ENCODE measurements around the gene BSG. TPM values are rescaled to one million over a fixed set of nuclear protein-coding genes. Genes with fewer than 3 reads are reported as not detected.

Gene BSG
- total and polyA plus RNA-seq, 2 experiments from 2014 or later = 957 to 973 TPM

DNA sequence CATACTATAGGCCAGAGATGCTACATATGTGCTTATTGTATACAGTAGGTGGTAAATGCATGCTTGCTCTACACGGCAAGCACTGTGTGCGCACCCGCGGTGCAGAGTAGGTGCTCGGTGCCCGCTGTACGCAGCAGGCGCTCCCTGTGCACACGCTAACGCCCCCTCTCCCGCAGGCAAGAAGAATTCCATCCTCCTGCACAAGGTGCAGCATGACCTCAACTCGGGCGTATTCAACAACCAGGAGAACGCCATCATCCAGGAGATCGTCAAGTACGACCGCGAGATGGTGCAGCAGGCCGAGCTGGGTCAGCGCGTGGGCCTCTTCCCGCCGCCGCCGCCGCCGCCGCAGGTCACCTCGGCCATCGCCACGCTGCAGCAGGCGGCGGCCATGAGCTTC lies 43.2 kb downstream of the BSG start:
- peaks cover 17% of the 10 kb centered on the region for H3K27me3 Mint-ChIP-seq (ENCODE audit: insufficient read depth, low read depth, poor library complexity)
- Histone ChIP-seq H4K20me1 (replicated peaks; ENCODE audit: insufficient read depth) (peaks cover 4% of the 10 kb centered on the region), H2AFZ (no peak overlapping the region), H3K27me3 (ENCODE audit: insufficient read depth) (no peaks in the 10 kb centered on the region), H3K4me1 (ENCODE audit: insufficient read depth) (no peaks in the 10 kb centered on the region), H3K27ac (ENCODE audit: low read depth) (no peak overlapping the region), H3K9me2 (ENCODE audit: insufficient read depth) (no peaks in the 10 kb centered on the region), H3F3A (replicated peaks; ENCODE audit: low read depth) (no peaks in the 10 kb centered on the region), H3K79me2 (replicated peaks; ENCODE audit: insufficient read depth) (no peaks in the 10 kb centered on the region), H3K4me2 (peak overlapping the region; percentile 68; the same call in 1 of the 2 replicates), H3K4me3 (peak overlapping the region; percentile 41; the same call in 1 of the 2 replicates), H3K36me3 (ENCODE audit: insufficient read depth) (no peaks in the 10 kb centered on the region)
- peaks cover 6% of the 10 kb centered on the region for H3K4me1 Mint-ChIP-seq
- no peaks in the 10 kb centered on the region for H3K9me3 Mint-ChIP-seq
- peak overlapping the region; percentile 72 for H3K4me3 Mint-ChIP-seq
- DNase-seq (ENCODE audit: low spot score) = peak; percentile 65
- H3K27ac Mint-ChIP-seq = no peak overlapping the region
- peak; percentile 21 for ATAC-seq
- peaks cover 31% of the 10 kb centered on the region for H3K36me3 Mint-ChIP-seq (ENCODE audit: low read depth)
- TF ChIP-seq CREB1 (CRISPR knock-in tag; IDR thresholded peaks at IDR 0.05; ENCODE audit: low read depth) (no peak), JUNB (IDR thresholded peaks at IDR 0.05; ENCODE audit: unreplicated experiment) (no peak), EZH2 (IDR thresholded peaks at IDR 0.05; ENCODE audit: low read depth, unreplicated experiment) (no peak), STAT1 (IDR thresholded peaks at IDR 0.05; ENCODE audit: unreplicated experiment) (no peak), POLR2AphosphoS5 (IDR thresholded peaks at IDR 0.05; ENCODE audit: low read depth) (no peak)
- TF ChIP-seq, protein P1, sequence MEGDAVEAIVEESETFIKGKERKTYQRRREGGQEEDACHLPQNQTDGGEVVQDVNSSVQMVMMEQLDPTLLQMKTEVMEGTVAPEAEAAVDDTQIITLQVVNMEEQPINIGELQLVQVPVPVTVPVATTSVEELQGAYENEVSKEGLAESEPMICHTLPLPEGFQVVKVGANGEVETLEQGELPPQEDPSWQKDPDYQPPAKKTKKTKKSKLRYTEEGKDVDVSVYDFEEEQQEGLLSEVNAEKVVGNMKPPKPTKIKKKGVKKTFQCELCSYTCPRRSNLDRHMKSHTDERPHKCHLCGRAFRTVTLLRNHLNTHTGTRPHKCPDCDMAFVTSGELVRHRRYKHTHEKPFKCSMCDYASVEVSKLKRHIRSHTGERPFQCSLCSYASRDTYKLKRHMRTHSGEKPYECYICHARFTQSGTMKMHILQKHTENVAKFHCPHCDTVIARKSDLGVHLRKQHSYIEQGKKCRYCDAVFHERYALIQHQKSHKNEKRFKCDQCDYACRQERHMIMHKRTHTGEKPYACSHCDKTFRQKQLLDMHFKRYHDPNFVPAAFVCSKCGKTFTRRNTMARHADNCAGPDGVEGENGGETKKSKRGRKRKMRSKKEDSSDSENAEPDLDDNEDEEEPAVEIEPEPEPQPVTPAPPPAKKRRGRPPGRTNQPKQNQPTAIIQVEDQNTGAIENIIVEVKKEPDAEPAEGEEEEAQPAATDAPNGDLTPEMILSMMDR (conservative IDR thresholded peaks at IDR 0.05; ENCODE audit: low read depth in 2 of 2) = 0 out of 4 replicates have a peak, but pooled peaks of 1 of the 2 experiments have one; percentile 6
- TF ChIP-seq, protein P2, sequence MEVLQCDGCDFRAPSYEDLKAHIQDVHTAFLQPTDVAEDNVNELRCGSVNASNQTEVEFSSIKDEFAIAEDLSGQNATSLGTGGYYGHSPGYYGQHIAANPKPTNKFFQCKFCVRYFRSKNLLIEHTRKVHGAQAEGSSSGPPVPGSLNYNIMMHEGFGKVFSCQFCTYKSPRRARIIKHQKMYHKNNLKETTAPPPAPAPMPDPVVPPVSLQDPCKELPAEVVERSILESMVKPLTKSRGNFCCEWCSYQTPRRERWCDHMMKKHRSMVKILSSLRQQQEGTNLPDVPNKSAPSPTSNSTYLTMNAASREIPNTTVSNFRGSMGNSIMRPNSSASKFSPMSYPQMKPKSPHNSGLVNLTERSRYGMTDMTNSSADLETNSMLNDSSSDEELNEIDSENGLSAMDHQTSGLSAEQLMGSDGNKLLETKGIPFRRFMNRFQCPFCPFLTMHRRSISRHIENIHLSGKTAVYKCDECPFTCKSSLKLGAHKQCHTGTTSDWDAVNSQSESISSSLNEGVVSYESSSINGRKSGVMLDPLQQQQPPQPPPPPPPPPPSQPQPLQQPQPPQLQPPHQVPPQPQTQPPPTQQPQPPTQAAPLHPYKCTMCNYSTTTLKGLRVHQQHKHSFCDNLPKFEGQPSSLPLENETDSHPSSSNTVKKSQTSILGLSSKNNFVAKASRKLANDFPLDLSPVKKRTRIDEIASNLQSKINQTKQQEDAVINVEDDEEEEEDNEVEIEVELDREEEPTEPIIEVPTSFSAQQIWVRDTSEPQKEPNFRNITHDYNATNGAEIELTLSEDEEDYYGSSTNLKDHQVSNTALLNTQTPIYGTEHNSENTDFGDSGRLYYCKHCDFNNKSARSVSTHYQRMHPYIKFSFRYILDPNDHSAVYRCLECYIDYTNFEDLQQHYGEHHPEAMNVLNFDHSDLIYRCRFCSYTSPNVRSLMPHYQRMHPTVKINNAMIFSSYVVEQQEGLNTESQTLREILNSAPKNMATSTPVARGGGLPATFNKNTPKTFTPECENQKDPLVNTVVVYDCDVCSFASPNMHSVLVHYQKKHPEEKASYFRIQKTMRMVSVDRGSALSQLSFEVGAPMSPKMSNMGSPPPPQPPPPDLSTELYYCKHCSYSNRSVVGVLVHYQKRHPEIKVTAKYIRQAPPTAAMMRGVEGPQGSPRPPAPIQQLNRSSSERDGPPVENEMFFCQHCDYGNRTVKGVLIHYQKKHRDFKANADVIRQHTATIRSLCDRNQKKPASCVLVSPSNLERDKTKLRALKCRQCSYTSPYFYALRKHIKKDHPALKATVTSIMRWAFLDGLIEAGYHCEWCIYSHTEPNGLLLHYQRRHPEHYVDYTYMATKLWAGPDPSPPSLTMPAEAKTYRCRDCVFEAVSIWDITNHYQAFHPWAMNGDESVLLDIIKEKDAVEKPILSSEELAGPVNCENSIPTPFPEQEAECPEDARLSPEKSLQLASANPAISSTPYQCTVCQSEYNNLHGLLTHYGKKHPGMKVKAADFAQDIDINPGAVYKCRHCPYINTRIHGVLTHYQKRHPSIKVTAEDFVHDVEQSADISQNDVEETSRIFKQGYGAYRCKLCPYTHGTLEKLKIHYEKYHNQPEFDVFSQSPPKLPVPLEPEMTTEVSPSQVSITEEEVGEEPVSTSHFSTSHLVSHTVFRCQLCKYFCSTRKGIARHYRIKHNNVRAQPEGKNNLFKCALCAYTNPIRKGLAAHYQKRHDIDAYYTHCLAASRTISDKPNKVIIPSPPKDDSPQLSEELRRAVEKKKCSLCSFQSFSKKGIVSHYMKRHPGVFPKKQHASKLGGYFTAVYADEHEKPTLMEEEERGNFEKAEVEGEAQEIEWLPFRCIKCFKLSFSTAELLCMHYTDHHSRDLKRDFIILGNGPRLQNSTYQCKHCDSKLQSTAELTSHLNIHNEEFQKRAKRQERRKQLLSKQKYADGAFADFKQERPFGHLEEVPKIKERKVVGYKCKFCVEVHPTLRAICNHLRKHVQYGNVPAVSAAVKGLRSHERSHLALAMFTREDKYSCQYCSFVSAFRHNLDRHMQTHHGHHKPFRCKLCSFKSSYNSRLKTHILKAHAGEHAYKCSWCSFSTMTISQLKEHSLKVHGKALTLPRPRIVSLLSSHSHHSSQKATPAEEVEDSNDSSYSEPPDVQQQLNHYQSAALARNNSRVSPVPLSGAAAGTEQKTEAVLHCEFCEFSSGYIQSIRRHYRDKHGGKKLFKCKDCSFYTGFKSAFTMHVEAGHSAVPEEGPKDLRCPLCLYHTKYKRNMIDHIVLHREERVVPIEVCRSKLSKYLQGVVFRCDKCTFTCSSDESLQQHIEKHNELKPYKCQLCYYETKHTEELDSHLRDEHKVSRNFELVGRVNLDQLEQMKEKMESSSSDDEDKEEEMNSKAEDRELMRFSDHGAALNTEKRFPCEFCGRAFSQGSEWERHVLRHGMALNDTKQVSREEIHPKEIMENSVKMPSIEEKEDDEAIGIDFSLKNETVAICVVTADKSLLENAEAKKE (CRISPR knock-in tag; IDR thresholded peaks at IDR 0.05) = no peak
